Psoas muscle (tissue), 8 donors: Measurements from ENCODE around the gene FADD. TPM values are rescaled to one million over a fixed set of nuclear protein-coding genes. Genes with fewer than 3 reads are reported as not detected.
A peak's percentile ranks its signal among the peaks of the same experiment; 100 is the strongest.

Experiments used
- ATAC-seq, 4 donors: fragments of 200-7000 bp; cut with Tn5 transposase; one replicate each; pipeline ENCODE4 v1.9.1; 2020; ENCODE audit warnings: moderate library complexity in 3 of 4, mild to moderate bottlenecking in 2 of 4
- DNase-seq, 2 donors: peaks; one replicate each; pipeline ENCODE4 v3.0.0-alpha.2; 2020
- H3K27ac ChIP-seq: fragments of 200-600 bp; one replicate; pipeline ENCODE4 v1.8.0; 2022
- H3K27me3 ChIP-seq, 3 donors: fragments of 200-600 bp in 1 of 3; one replicate each; pipeline versions ENCODE4 v1.6.1 to v1.8.0; 2013 to 2022; ENCODE audit warnings: low read length in 2 of 3, mild to moderate bottlenecking in 2 of 3, moderate library complexity in 1 of 3; ENCODE audit not compliant: insufficient read depth in 3 of 3
- H3K36me3 ChIP-seq, 2 donors: fragments of 200-600 bp in 1 of 2; one replicate each; pipeline versions ENCODE4 v1.6.1 to v1.8.0; 2013 to 2022; ENCODE audit warnings: low read depth in 1 of 2, mild to moderate bottlenecking in 1 of 2, moderate library complexity in 1 of 2; ENCODE audit not compliant: insufficient read depth in 1 of 2
- H3K4me1 ChIP-seq: fragments of 200-600 bp; one replicate; pipeline ENCODE4 v1.8.0; 2022
- H3K4me3 ChIP-seq: fragments of 200-600 bp; one replicate; pipeline ENCODE4 v1.8.0; 2022; ENCODE audit warnings: mild to moderate bottlenecking
- H3K9me3 ChIP-seq: fragments of 200-600 bp; one replicate; pipeline ENCODE4 v1.8.0; 2022
- CTCF ChIP-seq: fragments of 200-600 bp; IDR thresholded peaks from one replicate; pipeline ENCODE4 v1.8.0; 2022; ENCODE audit warnings: antibody characterized with exemption
- WGBS, 3 donors: extraction: QIAGEN DNeasy Blood & Tissue Kit; methylation state at CpG; one replicate each; pipeline versions ENCODE4 v1.1.6 to v1.1.7; 2013; 5-methylcytosine and 5-hydroxymethylcytosine counted together
- intact Hi-C, 2 donors: fragments of 100-400 bp; cut with DNase I; formaldehyde crosslinking; loops; one replicate each; pipeline versions ENCODE4 v1.11.0 to v1.14.2; 2022
- polyA plus RNA-seq, 3 donors: library from polyadenylated mRNA; stranded (reverse); fragments of 200-250 nt; gene quantifications; one replicate each; pipeline ENCODE4 v1.2.3, GENCODE V29; 2013
- total RNA-seq, 4 donors: library from RNA; stranded (reverse); fragmentation: NEBNext Ultra II Directional in 2 of 4; extraction: Animal tissue kit (Norgen Biotek cat#: 25700) in 2 of 4; gene quantifications; one replicate each; pipeline versions ENCODE4 v1.2.1 to v1.2.4, GENCODE V29; 2021 to 2023
- donor health status: healthy with polysubstance abuse.
- donor health status: DM: no; HTN: no; CAD: no; lungs with moderate emphysema.
- donor health status: Bipolar disorder and iron deficiency.
- donor health status: healthy.
- donor health status: DM: yes; HTN: yes; CAD: no.
- donor health status: DM: no; HTN: no; CAD: no.
- donor health status: DM: no; HTN: no; CAD: no.
- donor health status: DM: yes; HTN: yes; CAD: no.

Gene FADD
- total and polyA plus RNA-seq, 7 donors: 7.9 to 49.2 (median 10.7) TPM

GRCh38 chr11:70186936-70187335 is 16.2 kb upstream of the FADD start:
- ATAC-seq (no peak), DNase-seq (no peak)
- Histone ChIP-seq H3K4me1 (no peaks in the 10 kb centered on the region), H3K9me3 (no peaks in the 10 kb centered on the region), H3K27ac (no peak overlapping the region), H3K4me3 (no peak overlapping the region), H3K36me3 (no peaks in the 10 kb centered on the region), H3K27me3 (peaks cover 0 to 15% (median 0%) of the 10 kb centered on the region in 3 donors)
- intact Hi-C loops: no loop called here
- 75 to 78% (median 77%) methylated on average over 10 of the region's 10 CpGs for WGBS, 3 donors
- no peak for TF ChIP-seq CTCF

GRCh38 chr11:70187771-70188170 is 15.3 kb upstream of the FADD start:
- TF ChIP-seq CTCF: no peak
- H3K27me3 ChIP-seq: peaks cover 0 to 15% (median 0%) of the 10 kb centered on the region in 3 donors
- WGBS, 3 donors: 80 to 82% (median 80%) methylated on average over 15 of the region's 15 CpGs
- H3K27ac ChIP-seq: no peak overlapping the region
- intact Hi-C loops: no loop called here
- DNase-seq (no peak), ATAC-seq (no peak)
- no peaks in the 10 kb centered on the region for H3K36me3 ChIP-seq
- H3K9me3 ChIP-seq: no peaks in the 10 kb centered on the region
- no peaks in the 10 kb centered on the region for H3K4me1 ChIP-seq
- H3K4me3 ChIP-seq: no peak overlapping the region

GRCh38 chr11:70189622-70190021 is 13.5 kb upstream of the FADD start:
- Histone ChIP-seq H3K4me1 (no peaks in the 10 kb centered on the region), H3K27ac (no peak overlapping the region), H3K36me3 (no peaks in the 10 kb centered on the region), H3K9me3 (no peaks in the 10 kb centered on the region), H3K4me3 (no peak overlapping the region), H3K27me3 (peaks cover 0 to 15% (median 0%) of the 10 kb centered on the region in 3 donors)
- 85 to 88% (median 86%) methylated on average over 11 of the region's 11 CpGs for WGBS, 3 donors
- TF ChIP-seq CTCF: no peak
- ATAC-seq (no peak), DNase-seq (no peak)
- intact Hi-C loops: loop anchor here in 1 of 2 donors (2.0 kb wide), 1 partner anchor 271 kb away; no protein-coding TSS in a partner anchor

GRCh38 chr11:70191495-70192140 is 11.5 kb upstream of the FADD start:
- H3K4me3 ChIP-seq: no peak overlapping the region
- peak; percentile 74 to 88 for DNase-seq
- peak; percentile 85 for TF ChIP-seq CTCF
- H3K27me3 ChIP-seq: peaks cover 0 to 15% (median 0%) of the 10 kb centered on the region in 3 donors
- ATAC-seq: peak; percentile 87 to 94 (median 92)
- no peaks in the 10 kb centered on the region for H3K4me1 ChIP-seq
- H3K27ac ChIP-seq: no peak overlapping the region
- WGBS, 3 donors: 10 to 14% (median 13%) methylated on average over 22 of the region's 22 CpGs
- intact Hi-C loops: loop anchor here (1.0 to 2.0 kb wide), 2 partner anchors 272 to 273 kb away; no protein-coding TSS in a partner anchor
- H3K9me3 ChIP-seq: no peaks in the 10 kb centered on the region
- no peaks in the 10 kb centered on the region for H3K36me3 ChIP-seq
